NCI-H128 (cell line): ENCODE measurements around the gene TPRX1.
"Not testable (repeated sequence)": the region's sequence is repeated elsewhere in the genome, so short reads cannot be mapped to it uniquely, and the experiment has no call there.

Experiments used
- DNase-seq: peaks from one replicate; lab custom pipeline; 2025; ENCODE audit not compliant: unreplicated experiment; lab: John Stamatoyannopoulos, UW

The TPRX1 gene

DNA sequence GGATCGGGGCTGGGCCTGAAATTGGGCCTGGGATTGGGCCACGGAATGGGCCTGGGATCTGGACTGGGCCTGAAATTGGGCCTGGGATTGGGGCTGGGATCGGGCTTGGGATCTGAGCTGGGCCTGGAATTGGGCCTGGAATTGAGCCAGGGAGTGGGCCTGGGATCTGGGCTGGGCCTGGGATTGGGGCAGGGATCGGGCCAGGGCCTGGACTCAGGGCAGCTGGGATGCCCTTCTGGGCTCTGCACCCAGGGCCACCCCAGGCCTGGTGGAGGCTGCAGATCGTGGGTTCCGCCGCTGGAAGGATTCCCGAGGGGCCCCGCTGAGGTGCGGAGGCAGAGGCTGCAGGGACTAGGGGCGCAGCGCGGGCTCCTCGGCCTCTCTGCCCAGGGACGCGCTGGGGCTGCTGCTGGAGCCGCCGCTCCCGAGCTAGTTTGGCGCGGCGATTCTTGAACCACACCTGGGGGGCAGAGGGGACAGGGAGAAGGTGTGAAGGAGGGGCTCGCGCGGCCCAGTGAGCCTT is 1.8 kb downstream of the TPRX1 start:
- no peak for DNase-seq

DNA sequence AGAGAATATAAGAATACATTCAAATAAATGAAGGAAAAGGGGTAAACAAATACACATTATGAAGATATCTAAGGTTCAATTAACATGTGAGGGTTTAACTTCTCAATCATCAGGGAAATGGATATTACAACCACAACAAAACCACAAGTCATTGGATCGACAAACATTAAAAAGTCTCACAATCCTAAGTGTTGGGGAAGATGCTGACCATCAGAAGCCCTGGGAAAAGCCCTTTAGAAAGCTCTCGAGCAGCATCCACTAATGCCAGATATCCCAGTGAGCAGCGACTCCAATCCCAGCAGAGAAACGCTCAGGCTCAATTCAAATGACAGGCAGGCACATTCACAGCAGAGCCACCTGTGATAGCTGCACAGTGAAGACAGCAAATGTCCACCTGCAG is 3.1 kb downstream of the TPRX1 start:
- no peak for DNase-seq

- no peak for DNase-seq
Observed at GRCh38 chr19:47798904-47799266, 5.5 kb downstream of the TPRX1 start.

- DNase-seq: no peak
Observed at GRCh38 chr19:47797996-47798903, 6.1 kb downstream of the TPRX1 start.

DNA sequence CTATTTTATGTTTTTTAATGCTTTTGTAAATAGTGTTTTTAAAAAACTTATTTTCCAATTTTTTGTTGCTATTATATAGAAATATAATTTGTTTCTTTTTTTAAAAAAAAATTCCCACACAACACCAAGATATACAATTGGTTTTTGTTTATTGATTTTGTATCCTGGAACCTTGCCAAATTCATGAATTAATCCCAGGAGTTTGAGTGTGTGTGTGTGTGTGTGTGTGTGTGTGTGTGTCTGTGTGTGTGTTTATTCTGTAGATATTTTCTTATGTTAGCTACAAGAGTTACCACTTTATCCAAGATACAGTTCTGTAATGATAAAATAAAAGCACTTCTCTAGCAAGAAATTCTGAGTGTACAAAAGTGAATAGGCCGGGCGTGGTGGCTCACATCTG is 7.6 kb downstream of the TPRX1 start:
- DNase-seq: no peak

- no peak for DNase-seq
Observed at GRCh38 chr19:47794526-47794925, 9.8 kb downstream of the TPRX1 start.

- no peak for DNase-seq
Observed at GRCh38 chr19:47792616-47793015, 11.7 kb downstream of the TPRX1 start.

GRCh38 chr19:47790398-47790814 is 13.9 kb downstream of the TPRX1 start:
- no peak for DNase-seq

DNA sequence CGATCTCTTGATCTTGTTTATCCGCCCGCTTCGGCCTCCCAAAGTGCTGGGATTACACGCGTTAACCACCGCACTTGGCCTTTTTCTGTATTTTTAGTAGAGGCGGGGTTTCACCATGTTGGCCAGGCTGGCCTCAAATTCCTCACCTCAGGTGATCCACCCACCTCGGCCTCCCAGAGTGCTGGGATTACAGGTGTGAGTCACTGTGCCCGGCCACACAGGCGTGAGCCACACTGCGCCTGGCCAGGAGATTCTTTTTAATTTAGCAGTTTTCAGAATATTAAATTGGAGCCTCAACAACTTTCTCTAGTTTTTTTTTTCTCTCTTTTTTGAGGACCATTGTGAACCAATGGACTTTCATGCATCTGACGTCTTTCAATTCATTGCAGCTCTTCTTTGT is 14.5 kb downstream of the TPRX1 start:
- DNase-seq: not testable (repeated sequence)

DNA sequence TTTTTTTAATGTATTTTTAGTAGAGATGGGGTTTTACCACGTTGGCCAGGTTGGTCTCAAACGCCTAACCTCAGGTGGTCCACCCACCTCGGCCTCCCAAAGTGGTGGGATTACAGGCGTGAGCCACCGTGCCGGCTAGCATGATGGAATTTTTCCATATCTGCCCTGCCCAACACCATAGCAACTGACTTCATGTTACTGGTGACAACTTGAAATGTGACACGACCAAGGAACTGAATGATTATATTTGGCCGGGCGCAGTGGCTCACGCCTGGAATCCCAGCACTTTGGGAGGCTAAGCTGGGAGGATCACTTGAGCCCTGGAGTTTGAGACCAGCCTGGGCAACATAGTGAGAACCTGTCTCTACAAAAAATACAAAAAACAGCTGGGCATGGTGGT is 17.0 kb downstream of the TPRX1 start:
- DNase-seq: not testable (repeated sequence)

DNA sequence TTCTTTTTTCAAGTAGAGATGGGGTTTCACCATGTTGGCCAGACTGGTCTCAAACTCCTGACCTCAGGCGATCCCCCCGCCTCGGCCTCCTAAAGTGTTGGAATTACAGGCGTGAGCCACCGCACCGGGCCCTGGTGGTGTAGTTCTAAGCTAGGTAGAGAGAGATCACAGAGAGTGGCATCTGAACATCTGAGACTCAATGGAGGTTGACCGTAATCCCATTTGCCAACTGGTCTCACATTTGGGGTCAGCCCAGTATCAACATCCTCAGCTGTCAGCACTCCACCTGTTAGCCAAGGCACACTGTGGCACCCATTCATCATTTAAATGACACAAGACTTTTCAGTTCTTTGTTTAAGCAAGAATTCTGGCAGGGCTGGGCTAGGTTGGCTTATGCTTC is 17.8 kb downstream of the TPRX1 start:
- DNase-seq: no peak

DNA sequence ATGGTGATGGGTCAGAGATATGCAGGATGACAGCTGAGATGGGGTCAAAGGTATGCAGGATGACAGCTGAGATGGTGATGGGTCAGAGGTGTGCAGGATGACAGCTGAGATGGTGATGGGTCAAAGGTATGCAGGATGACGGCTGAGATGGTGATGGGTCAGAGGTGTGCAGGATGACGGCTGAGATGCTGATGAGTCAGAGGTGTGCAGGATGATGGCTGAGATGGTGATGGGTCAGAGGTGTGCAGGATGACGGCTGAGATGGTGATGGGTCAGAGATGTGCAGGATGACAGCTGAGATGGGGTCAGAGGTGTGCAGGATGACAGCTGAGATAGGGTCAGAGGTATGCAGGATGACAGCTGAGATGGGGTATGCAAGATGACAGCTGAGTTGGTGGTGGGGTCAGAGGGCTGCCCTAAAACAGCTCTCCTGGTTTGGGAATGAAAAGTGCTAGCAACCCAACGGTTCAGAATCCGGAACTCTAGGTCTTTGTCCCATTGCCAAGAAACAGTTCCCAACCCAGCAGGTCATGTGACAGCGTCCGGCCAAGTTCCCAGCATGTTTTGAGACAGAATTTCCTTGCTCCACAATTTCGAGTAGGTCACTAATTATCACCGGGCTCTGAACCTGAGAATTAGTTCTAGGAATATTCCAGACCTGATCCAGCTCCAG is 22.6 kb downstream of the TPRX1 start:
- no peak for DNase-seq

DNA sequence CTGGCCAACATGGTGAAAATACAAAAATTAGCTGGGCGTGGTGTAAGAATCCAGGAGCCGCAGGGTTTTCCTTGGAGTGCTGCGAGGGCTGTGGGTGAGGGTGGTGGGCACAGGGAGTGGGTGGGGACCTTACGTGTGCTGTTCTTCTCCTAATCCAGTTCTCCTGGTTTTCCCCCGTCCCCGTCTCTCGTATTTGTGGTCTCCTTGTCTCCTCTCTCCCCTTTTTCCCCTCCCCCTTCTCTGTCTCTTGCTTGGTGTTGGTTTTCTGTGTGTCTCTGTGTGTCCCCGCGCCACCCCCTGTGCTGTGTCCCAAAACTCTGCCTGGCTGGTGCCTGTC is 24.2 kb downstream of the TPRX1 start:
- DNase-seq: no peak

- no peak for DNase-seq
Observed at GRCh38 chr19:47779524-47780214, 24.7 kb downstream of the TPRX1 start.

- DNase-seq: no peak
Observed at GRCh38 chr19:47778954-47779351, 25.4 kb downstream of the TPRX1 start.

DNA sequence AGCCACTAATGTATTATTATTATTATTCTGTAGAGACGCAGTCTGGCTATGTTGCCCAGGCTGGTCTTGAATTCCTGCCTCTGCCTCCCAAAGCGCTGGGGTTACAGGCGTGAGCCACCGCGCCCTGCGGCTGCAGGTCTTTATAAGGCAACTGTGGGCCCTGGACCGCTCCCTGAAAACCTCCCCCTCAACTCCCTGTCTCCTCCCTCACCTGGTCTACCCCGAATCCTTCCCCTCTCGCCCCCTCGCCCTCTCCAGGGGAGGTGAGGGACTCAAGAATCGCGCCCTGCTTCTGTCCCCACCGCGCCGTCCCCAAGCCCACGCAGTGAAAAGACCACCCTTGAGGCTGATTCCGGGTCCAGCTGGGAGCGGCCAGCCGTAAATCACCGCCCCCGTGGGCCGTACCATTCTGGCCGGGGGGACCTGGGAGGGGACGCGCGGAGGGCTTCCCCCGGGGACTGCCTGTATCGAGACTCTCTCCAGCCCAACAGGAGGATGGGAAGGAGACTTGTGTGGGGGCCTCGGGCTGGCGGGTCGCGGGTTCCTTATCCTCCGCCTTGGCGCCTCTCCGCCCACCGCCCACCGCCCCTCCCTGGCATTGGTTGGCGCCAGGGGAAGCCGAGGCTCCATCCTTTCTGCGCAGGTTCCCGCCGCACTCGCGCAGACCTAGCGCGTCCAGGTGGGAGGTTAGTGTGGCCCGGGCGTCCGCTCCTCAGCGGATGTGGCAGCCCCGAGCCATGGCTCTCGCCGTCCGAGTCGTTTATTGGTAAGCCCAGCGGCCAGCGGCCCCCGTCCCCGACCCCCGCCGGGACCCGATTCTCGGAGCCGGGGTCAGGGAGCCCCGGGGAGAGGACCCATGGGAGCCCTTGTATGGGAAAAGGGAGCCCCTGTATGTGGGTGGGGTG is 26.1 kb downstream of the TPRX1 start, which contains the start of gene SELENOW:
Gene SELENOW (plus strand): TSS at position 655 of the 905 bp plus-strand sequence. CDS start 83 bp downstream, at position 738.
- DNase-seq: peak; percentile 61

- DNase-seq: not testable (repeated sequence)
Observed at GRCh38 chr19:47777245-47778048, 26.9 kb downstream of the TPRX1 start.

- DNase-seq: peak; percentile 71
Observed at GRCh38 chr19:47776568-47776967, 27.8 kb downstream of the TPRX1 start.

DNA sequence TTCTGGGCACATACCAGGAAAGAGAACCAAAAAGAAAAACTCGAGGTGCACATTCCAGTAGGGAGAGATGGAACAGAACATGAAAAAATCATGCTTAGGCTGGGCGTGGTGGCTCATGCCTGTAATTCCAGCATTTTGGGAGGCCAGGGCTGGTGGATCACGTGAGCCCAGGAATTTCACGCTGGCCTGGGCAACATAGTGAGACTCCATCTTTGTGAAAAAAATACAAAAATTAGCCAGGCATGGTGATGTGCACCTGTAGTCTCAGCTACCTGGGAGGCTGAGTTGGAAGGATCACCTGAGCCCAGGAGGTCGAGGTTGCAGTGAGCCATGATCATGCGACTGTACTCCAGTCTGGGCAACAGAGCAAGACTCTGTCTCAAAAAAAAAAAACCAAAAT is 33.1 kb downstream of the TPRX1 start:
- DNase-seq: not testable (repeated sequence)

DNA sequence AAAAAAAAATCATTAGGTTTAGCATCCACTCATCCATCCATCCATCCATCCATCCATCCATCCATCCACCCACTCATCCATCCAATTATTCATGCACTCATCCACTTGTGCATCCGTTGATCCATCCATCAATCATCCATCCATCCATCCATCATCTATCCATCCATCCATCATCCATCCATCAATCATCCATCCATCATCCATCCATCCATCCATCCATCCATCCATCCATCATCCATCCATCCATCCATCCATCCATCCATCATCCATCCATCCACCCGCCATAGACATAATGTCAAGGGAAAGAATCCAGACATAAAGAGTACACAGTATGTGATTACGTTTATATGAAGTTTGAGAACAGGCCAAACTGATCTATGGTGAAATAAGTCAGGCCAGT is 34.8 kb downstream of the TPRX1 start:
- DNase-seq: no peak
